CD4-positive, alpha-beta T cell treated with Interleukin-2 at 100 ng/mL for 4 hours (primary cell): Measurements from ENCODE around the gene ATXN3L.
"Not testable (repeated sequence)": the region's sequence is repeated elsewhere in the genome, so short reads cannot be mapped to it uniquely, and the experiment has no call there.

ENCODE experiments used
- DNase-seq: peaks from one replicate; pipeline ENCODE4 v3.0.0-alpha.2; 2020; ENCODE audit warnings: low spot score

ATXN3L gene

DNA sequence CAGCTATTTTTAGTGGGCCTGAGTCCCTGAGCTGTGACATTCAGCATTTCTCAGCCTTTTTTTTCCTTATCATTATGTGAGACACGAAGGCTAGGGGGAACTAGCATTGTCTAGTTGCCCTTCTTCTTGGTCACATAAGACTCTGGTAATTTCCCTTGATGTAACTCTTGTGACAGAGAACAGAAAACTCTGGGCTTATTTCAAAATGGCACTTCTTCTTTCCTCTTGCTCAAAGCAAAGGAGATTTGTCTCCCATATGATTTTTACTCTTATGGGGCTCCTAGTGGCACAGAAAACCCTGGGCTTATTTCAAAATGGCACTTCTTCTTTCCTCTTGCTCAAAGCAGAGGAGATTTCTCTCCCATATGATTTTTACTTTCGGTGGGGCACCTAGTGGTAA is 14.7 kb downstream of the ATXN3L start:
- DNase-seq: no peak

DNA sequence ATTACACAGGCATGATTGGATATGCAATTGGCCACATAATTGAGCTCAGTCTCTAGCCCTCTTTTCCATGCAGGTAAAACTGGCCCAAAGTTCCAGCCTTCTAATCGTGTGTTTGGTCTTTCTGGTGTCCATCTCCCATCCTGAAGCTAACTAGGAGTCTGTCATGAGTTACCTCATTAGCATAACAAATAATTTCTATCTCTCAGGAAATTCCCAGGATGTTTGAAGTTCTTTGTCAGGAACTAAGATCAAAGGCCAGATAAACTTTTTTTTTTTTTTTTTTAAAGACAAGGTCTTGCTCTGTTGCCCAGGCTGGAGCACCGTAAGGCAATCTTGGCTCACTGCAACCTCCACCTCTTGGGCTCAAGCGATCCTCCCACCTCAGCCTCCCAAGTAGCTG is 15.8 kb downstream of the ATXN3L start:
- no peak for DNase-seq

DNA sequence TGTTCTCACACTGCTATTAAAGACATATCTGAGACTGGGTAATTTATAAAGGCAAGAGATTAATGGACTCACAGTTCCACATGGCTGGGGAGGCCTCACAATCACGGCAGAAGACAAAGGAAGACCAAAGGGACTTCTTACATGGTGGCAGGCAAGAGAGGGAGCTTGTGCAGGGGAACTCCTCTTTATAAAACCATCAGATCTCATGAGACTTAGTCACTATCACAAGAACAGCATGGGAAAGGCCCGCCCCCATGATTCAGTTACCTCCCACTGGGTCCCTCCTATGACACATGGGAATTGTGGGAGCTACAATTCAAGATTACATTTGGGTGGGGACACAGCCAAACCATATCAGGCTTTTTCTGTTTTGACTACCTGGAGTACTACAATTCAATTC is 16.6 kb downstream of the ATXN3L start:
- not testable (repeated sequence) for DNase-seq

DNA sequence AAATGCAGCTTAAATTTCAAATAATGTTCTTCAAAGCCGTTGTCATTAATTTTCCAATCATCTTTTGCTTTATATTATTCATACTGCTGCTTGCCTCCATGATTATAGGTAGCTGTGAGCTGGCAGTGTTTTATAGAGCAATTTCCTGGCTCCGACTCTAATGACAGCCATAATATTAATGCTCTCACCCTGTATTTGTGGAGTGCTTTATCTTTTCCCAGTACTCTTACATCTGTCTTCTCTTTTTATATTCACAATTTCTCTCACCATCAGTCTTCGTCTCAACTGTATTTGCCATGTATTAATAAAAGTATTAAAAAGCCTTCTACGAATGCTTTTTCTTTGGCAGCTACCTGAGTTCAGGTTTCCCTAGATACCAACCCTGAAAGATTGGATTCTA is 21.0 kb downstream of the ATXN3L start:
- DNase-seq: no peak

DNA sequence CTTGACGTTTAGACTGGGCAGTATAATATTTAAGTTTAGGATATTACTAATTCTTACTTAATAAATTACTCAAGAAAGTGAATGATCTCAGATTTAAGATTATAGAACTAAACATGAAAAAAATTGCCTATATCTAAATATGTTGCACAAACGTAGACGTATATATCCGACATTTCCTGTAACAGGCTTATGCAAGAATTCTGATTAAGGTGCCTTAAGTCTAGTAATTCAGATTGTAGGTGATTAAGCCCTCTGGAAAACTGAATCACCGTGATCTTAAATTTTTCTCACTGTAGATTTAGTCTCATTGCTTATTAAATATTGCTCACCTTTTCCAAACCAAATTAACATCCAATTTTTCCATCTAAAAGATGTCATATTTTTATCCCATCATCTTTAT is 24.0 kb downstream of the ATXN3L start:
- no peak for DNase-seq

DNA sequence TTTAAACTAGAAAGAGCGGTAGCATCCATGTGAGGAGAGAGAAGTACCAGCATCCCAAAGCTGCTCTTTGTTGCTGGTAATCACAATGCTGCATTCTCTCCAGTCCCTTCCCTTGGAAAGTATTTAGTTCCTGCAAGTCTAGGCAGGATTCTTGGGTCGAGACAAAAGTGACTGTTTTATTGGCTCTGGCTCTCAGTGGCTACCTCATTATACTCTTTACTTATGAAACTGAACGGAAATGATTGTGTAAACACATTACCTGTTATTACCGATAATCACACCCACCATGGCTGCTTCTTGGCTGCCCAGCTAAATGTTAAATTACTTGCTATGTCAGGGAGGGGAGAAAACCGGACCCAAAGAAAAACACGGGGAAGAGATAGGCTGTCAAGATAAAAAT is 26.2 kb downstream of the ATXN3L start:
- DNase-seq: no peak

DNA sequence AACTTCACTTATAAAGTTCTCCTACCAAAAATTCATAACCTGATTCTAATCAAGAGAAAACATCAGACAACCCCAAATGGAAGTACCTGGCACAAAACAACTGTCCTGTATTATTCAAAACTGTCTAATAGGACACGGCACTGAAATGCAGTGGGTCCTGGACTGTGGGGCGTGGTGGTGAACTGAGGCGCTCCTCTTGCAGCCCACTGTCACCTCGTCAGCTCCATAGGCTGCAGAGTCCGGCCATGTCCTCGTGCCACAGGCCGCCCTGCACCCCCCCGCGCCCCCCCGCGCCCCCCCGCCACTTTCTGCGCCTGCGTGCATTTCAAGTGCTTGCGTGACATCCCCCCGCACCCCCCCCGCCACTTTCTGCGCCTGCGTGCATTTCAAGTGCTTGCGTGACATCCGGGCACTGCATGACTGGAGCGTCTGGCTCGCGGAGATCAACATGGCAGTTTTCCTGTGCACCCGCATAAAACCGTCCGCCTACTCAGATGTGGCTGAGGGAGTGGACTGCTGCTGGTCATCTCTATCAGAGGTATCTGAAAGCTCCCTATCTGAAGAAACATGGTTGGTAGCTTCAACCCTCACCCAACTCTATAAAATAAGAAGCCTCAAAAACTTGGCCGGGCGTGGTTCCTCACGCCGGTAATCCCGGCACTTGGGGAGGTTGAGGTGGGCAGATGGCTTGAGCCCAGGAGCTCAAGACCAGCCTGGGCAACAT is 28.8 kb downstream of the ATXN3L start:
- no peak for DNase-seq

DNA sequence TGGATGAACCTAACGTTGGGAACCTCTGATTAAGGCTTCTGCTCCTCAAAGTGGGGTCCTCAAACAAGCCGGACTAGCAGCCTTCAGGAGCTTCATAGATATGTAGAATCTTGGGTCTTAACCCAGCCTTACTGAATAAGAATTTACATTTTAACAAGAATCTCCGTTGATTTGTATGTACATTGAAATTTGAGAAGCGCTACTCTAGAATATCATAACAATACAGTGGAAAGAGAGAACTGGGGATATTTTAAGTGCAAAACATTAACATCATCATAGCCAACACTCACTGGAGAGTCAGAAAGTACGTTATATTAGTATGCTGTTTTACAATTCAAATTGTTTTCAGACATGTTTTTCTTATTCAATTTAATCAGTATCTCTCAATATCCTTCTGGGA is 31.2 kb downstream of the ATXN3L start:
- no peak for DNase-seq

DNA sequence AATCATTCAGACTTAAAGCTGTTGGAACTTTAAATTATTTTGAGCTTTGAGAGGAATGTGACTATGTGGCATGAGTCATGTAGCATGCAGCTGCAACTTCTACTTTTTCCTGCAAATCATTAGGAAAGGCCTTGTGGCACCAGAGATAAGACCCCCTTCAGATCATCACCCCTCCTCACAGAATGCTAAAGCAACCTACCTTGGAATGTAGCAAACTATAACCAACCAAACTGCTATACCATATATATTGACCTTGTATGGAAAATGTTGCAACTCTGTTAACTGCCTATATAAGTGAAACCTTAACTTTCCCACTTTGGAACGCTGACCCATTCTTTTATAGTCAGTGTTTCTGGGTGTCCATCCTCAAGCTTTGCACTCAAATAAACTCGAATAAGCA is 32.0 kb downstream of the ATXN3L start:
- no peak for DNase-seq

DNA sequence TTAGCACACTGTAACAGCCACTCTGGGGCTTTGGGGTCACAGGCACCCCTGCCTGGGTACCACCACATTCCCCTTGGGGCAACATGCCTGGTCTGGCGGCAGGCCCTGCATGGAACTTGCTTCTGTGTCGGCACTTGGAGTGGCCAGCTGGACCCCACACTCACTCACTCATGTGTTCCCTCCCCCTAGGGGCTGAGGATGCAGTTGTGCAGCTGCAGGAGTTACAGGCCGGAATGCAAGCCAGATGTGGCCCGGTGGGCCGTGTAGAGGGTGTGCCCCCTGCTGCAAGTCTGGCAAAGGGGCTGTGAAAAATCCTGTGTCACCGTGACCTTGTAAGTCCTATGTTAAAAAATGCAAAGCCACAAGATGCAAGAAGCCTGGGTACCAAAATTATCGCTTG is 34.2 kb downstream of the ATXN3L start:
- no peak for DNase-seq

DNA sequence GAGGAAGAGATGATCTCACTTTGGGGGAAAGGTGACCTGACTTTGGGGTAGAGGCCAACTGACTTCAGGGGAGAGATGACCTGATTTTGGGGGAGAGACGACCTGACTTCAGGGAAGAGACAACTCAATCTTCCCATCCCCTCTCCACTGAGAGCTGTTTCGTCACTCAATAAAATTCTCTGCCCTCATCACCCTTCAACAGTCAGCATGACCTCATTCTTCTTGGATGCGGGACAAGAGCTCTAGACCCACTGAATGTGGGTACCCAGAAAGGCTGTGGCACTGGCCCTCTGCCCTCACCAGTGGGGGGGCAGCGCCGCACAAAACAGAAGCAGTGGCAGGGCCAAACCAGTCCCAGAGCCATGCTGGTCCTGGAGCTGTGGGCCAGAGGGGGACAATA is 34.6 kb downstream of the ATXN3L start:
- no peak for DNase-seq

DNA sequence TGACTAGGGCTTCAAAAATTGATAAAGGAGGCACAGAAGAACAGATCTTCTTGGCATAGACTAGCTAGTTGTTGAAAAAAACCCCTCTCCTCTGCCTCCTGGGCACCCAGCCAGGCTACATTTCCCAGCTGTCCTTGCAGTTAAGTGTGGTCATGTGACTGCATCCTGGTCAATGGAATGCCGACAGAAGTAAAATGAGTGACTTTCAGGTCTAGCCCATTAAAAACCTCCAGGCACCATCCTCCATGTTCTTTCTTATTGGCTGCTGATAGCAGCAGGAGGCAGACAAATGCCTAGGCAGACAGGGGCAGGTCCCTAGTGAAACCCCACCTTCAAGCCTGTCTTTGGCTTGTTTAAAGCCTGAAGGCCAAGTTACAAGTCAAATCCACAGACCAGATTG is 35.3 kb downstream of the ATXN3L start:
- DNase-seq: no peak

DNA sequence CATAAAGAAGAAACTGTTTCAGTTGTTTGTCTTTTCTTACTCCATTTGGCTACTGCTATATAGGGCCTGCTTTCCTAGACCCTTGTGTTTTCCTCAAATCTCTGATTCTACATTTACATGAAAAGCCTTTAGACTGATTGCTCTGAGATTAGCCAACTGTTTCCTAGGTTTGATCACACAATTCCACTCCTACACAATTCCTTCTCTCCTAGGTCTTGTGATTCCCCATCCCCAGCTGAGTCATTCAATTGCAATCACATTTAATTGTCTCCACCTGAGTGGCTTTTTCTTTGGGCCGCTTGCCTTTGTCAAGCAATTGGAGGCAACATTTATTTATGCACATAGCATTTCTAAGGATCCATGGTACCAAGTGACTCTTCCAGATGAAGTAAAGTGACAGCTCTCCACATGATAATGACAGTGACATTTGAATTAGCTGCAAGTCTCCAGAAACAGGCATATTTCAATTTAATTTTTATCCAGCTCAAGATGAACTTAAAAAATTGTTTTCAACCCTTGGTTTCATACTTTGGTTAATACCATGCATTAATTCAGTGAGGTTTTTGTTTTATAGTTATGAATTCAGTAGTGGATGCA is 35.8 kb downstream of the ATXN3L start:
- DNase-seq: no peak

DNA sequence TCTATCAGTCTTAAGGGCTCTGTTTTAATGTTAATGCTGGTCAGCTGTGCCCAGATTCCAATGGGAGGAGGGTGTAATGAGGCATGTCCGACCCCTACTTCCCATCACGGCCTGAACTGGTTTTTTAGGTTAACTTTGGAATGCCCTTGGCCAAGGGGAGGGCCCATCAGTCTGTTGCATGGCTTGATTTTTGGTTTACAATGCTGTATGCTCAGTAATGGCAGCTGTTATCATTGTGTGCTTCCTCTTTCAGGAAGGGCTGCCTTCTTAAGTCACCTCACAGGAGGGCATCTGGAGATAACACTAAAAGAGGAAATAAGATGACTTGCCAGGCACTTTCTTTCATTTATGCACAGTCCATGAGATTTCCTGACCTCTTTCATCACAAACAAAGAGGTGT is 36.3 kb downstream of the ATXN3L start:
- DNase-seq: no peak

DNA sequence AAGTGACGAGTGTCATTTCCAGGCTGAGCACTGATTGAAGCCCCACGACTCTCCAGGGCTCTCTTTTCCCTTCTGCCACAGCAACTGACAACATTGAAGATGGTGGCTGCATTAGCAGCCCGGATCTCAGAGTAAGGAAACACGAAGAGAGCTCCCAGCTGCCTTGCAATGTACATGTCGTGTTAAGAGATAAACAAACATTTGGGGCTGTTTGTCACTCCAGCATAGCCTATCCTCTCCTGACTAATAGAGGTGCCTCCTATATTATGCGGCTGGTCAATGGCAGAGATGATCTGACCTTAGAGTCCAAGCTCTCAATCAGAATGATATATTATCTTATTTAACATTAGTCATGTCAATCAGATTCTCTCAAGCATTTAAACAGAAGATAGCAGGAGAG is 38.6 kb downstream of the ATXN3L start:
- no peak for DNase-seq

DNA sequence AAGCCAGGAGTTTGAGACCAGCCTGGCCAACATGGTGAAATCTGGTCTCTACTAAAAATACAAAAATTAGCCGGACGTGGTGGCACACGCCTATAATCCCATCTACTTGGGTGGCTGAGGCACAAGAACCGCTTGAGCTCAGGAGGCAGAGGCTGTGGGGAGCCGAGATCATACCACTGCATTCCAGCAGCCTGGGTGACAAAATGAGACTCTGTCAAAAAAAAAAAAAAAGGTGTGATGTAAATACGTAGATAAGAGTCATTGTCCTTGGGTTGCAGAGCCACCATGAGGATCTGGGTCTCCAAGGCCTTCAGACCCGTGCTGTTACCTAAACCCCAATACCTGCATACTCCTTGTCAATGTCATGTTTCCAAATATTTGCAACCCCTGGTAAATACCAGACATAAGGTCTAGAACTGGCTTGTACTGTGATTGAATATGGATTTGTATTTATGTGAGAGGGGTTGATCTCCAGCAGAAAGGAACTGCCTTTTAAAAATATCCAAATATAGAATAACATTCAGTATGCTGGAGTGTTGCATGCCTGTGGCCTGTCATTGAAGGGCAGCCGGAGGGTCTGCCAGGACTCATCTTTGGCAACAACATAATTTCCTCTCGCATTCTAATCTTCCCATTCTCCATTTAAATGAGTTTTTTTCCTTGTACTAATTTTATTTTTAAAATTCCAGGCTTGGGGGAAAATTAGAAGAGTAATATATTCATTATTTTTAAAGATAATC is 40.4 kb downstream of the ATXN3L start:
- no peak for DNase-seq

DNA sequence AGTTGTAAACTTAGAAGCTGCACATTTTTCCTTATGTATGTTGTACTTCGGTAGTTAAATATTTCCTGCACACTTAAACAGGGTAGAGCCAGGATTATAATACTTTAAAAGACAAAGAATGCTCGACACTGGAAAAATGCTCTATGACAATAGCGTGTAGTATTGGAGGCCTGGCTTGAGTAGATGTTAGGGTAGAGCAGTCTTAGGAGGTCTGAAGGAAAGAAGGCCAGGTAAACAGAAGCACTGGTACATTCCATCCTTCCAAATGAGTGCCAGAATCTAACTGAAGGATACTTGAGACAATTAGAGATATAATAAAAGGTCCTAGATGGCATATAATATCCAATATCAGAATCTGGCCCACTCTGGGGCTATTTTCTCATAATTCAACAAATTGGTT is 42.3 kb downstream of the ATXN3L start:
- no peak for DNase-seq

DNA sequence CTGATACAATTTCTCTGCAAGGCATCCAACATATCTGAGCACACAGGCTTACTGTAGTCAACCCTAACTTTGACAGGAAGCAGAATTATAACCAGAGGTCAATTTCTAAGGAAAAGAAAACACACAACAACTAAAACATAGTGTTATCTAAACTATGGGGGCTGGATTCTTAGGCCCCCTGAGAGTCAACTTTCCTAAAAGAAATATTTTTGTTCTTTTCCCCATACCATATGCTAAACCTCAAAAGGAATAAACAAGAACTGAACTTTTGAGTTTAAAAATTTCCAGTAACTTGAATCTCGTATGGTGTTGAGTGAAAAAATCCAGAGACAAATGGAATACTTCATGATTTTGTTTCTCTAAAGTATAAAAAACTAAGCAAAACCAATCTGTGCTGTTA is 42.9 kb downstream of the ATXN3L start:
- no peak for DNase-seq

DNA sequence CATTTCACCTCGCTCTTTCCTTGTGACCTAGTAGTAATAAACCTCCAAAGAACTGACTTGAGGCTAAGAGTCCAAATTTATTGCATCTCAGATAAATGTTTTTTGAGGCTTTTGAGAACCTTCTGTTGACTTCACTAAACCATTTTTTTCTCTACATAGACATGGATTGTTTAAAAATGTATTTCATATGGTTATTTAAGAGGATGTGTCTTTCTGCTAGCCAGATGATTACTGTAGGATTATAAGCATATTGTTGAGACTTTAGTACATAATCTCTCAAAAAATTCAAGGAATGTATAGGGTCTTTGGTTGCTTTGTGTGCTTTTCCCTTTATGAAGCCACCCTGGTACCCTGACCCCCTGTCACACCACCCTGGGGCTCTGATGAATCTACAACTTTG is 44.8 kb downstream of the ATXN3L start:
- DNase-seq: no peak

DNA sequence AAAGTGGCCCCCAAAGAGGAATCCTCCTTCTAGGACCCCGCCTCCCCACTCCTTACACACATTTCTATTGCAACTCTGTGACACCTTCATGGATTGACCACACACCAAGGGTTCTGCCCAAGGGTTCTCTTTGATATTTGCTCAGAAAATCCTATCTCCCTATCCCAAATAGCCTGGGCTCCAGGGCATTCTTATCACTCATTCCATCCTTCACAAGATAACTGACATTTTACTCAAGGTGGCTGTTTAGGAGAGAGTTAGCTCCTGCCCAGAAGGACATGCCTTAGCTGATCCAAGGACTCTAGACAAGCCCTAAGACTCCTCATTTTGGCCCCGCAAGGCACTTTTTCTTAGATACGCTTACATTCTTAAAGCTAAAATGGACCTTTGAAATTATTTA is 47.4 kb downstream of the ATXN3L start:
- no peak for DNase-seq

DNA sequence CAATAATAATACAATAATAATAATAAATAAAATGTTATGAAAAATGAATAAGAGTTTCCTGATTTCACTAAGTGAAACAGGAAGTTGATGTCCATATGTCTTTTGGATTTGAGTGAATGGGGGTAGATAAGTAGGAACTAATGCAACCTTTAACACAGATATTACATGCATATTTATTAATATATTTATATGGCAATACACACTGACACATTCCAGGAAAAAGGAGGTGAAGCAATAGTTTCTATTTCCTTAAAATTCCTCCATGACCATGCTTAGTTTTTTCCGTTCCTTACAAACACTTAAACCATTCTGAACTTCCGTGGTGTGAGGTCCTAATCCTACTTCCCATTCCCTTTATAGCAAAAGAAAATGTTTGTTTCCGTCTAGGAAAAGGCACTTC is 48.3 kb downstream of the ATXN3L start:
- DNase-seq: no peak

DNA sequence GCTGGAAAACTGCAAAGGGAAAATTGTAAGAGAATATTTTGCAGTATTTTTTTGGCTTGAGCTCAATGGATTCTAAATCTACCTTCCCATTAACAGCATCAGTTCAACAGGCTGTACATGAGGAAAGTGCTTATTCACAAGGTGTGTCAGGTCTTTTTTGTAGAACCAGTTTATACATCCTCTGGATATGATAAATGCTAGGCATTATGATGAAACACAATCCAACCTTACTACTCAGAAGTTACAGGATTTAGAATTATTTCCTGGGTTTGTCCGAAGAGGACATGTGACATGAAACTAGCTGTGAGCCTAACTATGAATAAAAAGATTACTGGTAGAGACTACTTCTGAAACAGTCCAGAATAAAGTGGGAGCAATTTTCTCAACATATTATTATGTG is 49.5 kb downstream of the ATXN3L start:
- DNase-seq: no peak

DNA sequence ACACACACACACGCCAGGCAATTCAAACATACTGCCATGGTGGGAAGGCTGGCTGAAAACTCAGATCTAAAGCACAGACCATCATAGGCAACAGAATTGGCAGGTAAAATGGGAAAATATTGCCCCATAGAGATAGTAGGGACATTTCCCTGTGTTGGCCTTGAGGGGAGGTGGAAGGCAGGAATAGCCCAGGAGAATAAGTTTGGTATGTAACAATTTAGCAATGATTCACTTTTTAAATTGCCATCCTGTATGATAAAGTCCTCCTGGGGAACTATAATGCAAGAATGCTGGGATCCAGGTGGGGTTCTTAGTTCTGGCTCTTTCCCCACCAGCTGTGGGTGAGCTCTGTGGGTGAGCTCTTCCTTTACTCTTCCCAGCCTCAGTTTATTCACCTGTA is 51.0 kb downstream of the ATXN3L start:
- DNase-seq: no peak
